ENCODE results near the gene CRYGC. TPM values are rescaled to one million over a fixed set of nuclear protein-coding genes. Genes with fewer than 3 reads are reported as not detected.

Gene CRYGC
- total and polyA plus RNA-seq, 2 of the 13 experiments (the other 11 are each of a cell fraction or from before 2014, with no cell fraction given): 0.20 to 0.27 TPM

- TF ChIP-seq ZNF574 (CRISPR knock-in tag; IDR thresholded peaks at IDR 0.05) (peak; percentile 46; the same call in 1 of the 2 replicates), JUNB (CRISPR knock-in tag; IDR thresholded peaks at IDR 0.05; ENCODE audit: borderline replicate concordance) (no peak), ZHX1 (CRISPR knock-in tag; IDR thresholded peaks at IDR 0.05; ENCODE audit: low read depth) (no peak), ZNF577 (CRISPR knock-in tag; IDR thresholded peaks at IDR 0.05; ENCODE audit: borderline replicate concordance, low read depth) (no peak), FOXP4 (CRISPR knock-in tag; IDR thresholded peaks at IDR 0.05) (no peak), ZSCAN5A (CRISPR knock-in tag; IDR thresholded peaks at IDR 0.05; ENCODE audit: borderline replicate concordance) (no peak), SETDB1 (CRISPR knock-in tag; IDR thresholded peaks at IDR 0.05; ENCODE audit: borderline replicate concordance) (no peak), HOXA7 (CRISPR knock-in tag; IDR thresholded peaks at IDR 0.05) (no peak), HOXA3 (CRISPR knock-in tag; IDR thresholded peaks at IDR 0.05) (peak; percentile 62; the same call in 1 of the 2 replicates), DRAP1 (CRISPR knock-in tag; IDR thresholded peaks at IDR 0.05) (no peak), ZNF343 (CRISPR knock-in tag; IDR thresholded peaks at IDR 0.05) (no peak), THAP9 (CRISPR knock-in tag; IDR thresholded peaks at IDR 0.05; ENCODE audit: borderline replicate concordance) (no peak), ZNF788 (CRISPR knock-in tag; IDR thresholded peaks at IDR 0.05; ENCODE audit: borderline replicate concordance) (peak; percentile 43; the same call in 1 of the 2 replicates), FOXK2 (IDR thresholded peaks at IDR 0.05) (no peak)
These were observed at the start of gene CRYGC (continued) for GRCh38 chr2:208129744-208130711.

All from HepG2 (cell line).